SH-SY5Y (cell line): ENCODE data around the gene AQP3.

ENCODE experiments used
- GATA2 ChIP-seq: IDR thresholded peaks from 2 replicates; pipeline ENCODE4 v1.6.1; 2011; ENCODE audit warnings: mild to moderate bottlenecking, low read depth, low read length
- GATA3 ChIP-seq: IDR thresholded peaks from 2 replicates; pipeline ENCODE4 v1.6.1; 2011; ENCODE audit warnings: low read depth, mild to moderate bottlenecking, low read length, moderate library complexity

DNA sequence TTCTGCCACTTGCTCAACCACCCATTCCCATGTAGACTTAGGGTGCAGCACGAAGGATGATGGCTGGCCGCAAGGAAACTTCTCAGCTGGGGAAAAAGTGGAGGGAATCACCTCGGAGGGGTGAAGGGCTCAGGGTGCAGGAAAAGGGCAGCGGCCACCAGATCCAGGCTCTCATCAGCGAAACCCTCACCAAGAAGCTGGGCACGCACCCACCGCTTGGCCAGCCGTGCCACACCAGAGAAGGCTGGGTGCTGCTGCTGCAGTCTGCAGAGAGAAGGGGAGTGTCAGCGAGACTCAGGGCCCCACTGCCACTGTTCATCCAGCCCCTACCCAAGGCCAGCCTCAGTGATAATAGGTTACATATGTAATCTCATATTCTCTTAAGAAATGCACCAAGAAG is 17.7 kb upstream of the AQP3 start:
- no peak for TF ChIP-seq GATA2
- TF ChIP-seq GATA3, result no peak
